CD4-positive, alpha-beta T cell treated with Interleukin-4 for 4 hours (primary cell): ENCODE measurements around the gene SFT2D1.

Experiments
- DNase-seq: peaks from one replicate; pipeline ENCODE4 v3.0.0-alpha.2; 2020

The SFT2D1 gene

GRCh38 chr6:166305562-166306117 is 36.7 kb downstream of the SFT2D1 start:
- DNase-seq: no peak

GRCh38 chr6:166304106-166304505 is 38.2 kb downstream of the SFT2D1 start:
- DNase-seq: no peak

GRCh38 chr6:166301611-166302529 is 40.5 kb downstream of the SFT2D1 start:
- no peak for DNase-seq

GRCh38 chr6:166300357-166300987 is 41.9 kb downstream of the SFT2D1 start:
- DNase-seq: no peak

- no peak for DNase-seq
Observed at GRCh38 chr6:166297606-166298005, 44.7 kb downstream of the SFT2D1 start.

- no peak for DNase-seq
Observed at GRCh38 chr6:166296035-166296883, 46.1 kb downstream of the SFT2D1 start.

- no peak for DNase-seq
Observed at GRCh38 chr6:166293731-166294584, 48.4 kb downstream of the SFT2D1 start.

- DNase-seq: no peak
Observed at GRCh38 chr6:166289207-166290060, 52.9 kb downstream of the SFT2D1 start.

- DNase-seq: no peak
Observed at GRCh38 chr6:166286839-166287271, 55.5 kb downstream of the SFT2D1 start.

- DNase-seq: no peak
Observed at GRCh38 chr6:166285233-166285632, 57.1 kb downstream of the SFT2D1 start.

GRCh38 chr6:166284640-166285039 is 57.7 kb downstream of the SFT2D1 start:
- DNase-seq: no peak

- DNase-seq: no peak
Observed at GRCh38 chr6:166282394-166283032, 59.8 kb downstream of the SFT2D1 start.

GRCh38 chr6:166281104-166281503 is 61.2 kb downstream of the SFT2D1 start:
- DNase-seq: no peak

GRCh38 chr6:166279393-166279679 is 63.0 kb downstream of the SFT2D1 start:
- DNase-seq: no peak

- no peak for DNase-seq
Observed at GRCh38 chr6:166278579-166279392, 63.6 kb downstream of the SFT2D1 start.

GRCh38 chr6:166277892-166278578 is 64.3 kb downstream of the SFT2D1 start:
- DNase-seq: no peak

GRCh38 chr6:166277018-166277417 is 65.3 kb downstream of the SFT2D1 start:
- no peak for DNase-seq

- peak; percentile 67 for DNase-seq
Observed at GRCh38 chr6:166275714-166276166, 66.6 kb downstream of the SFT2D1 start.
